SK-N-SH (cell line): ENCODE measurements around the gene NPAT.
A peak's percentile ranks its signal among the peaks of the same experiment; 100 is the strongest.

Experiments used
- EP300 ChIP-seq, 2 experiments: IDR thresholded peaks; 2 replicates each; pipeline versions ENCODE4 v1.4.0 to v1.6.1; 2012; ENCODE audit warnings: borderline replicate concordance in 1 of 2, low read depth in 1 of 2, low read length in 1 of 2
- GABPA ChIP-seq: IDR thresholded peaks from 2 replicates; pipeline ENCODE4 v1.4.0; 2012; ENCODE audit warnings: low read depth, mild to moderate bottlenecking
- JUND ChIP-seq: IDR thresholded peaks from 2 replicates; pipeline ENCODE4 v1.4.0; 2012
- NRF1 ChIP-seq: IDR thresholded peaks from 2 replicates; pipeline ENCODE4 v1.6.1; 2012; ENCODE audit warnings: low read depth, mild to moderate bottlenecking, low read length
- POLR2AphosphoS5 ChIP-seq: IDR thresholded peaks from 2 replicates; pipeline ENCODE4 v1.6.1; 2012; ENCODE audit warnings: low read depth, low read length
- REST ChIP-seq: IDR thresholded peaks from 2 replicates; pipeline ENCODE4 v1.6.1; 2012; ENCODE audit warnings: mild to moderate bottlenecking, low read depth, low read length, moderate library complexity
- RFX5 ChIP-seq: IDR thresholded peaks from 2 replicates; pipeline ENCODE4 v1.6.1; 2012; ENCODE audit warnings: mild to moderate bottlenecking, improper control_type of control experiment, low read length
- SIN3A ChIP-seq: IDR thresholded peaks from 2 replicates; pipeline ENCODE4 v1.6.1; 2012; ENCODE audit warnings: low read depth, mild to moderate bottlenecking, low read length, moderate library complexity, borderline replicate concordance
- SMC3 ChIP-seq: IDR thresholded peaks from 2 replicates; pipeline ENCODE4 v1.6.1; 2012; ENCODE audit warnings: low read depth, low read length, improper control_type of control experiment
- TAF1 ChIP-seq: IDR thresholded peaks from 2 replicates; pipeline ENCODE4 v1.6.1; 2012; ENCODE audit warnings: low read depth, mild to moderate bottlenecking, low read length, moderate library complexity, borderline replicate concordance
- TF ChIP-seq, protein P1 (sequence below): fragments of 200-600 bp; sonication (generic); IDR thresholded peaks from 2 replicates; pipeline ENCODE4 v1.6.1; 2017; ENCODE audit warnings: antibody characterized with exemption, mild to moderate bottlenecking, moderate library complexity
- TF ChIP-seq, protein P2 (sequence below): fragments of 150-350 bp; IDR thresholded peaks from 2 replicates; pipeline ENCODE4 v1.6.1; 2017; ENCODE audit warnings: antibody characterized with exemption, low read length, low read depth, borderline replicate concordance
- TF ChIP-seq, protein P3 (sequence below): IDR thresholded peaks from 2 replicates; pipeline ENCODE4; 2012

DNA sequence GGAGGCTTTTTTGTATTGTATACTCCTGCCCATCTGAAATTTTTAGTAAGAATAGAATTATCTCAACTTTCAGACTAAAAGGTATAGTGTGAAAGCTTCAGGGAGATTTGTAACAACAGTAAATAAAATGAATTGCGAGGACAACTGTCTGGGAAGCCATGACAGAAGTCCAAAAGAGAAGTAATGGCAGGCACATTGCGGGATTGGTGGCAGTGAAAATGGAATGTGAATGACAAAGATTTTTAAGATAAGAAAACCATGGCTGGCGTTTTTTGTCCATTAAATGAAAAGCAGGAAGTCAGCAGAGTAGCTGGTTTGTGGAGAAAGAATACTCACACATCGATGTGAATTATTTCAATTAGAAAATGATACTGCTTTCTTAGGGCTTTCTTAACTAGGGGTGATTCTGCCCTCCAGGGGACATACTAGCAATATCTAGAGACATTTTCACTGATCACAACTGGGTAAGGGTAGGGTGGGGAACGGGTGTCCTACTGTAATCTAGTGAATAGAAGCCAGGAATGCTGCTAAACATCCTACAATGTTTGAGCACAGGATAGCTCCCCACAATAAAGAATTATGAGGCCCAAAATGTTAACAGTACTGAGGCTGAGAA lies 1.6 kb downstream of the NPAT start:
- TF ChIP-seq NRF1 (no peak), GABPA (no peak), EP300 (IDR thresholded peaks at IDR 0.05; ENCODE audit: borderline replicate concordance in 1 of 2, low read depth in 1 of 2, low read length in 1 of 2) (no peak), SMC3 (no peak), REST (no peak), POLR2AphosphoS5 (no peak), TAF1 (no peak), SIN3A (no peak), JUND (no peak), RFX5 (no peak)
- TF ChIP-seq, protein P1, sequence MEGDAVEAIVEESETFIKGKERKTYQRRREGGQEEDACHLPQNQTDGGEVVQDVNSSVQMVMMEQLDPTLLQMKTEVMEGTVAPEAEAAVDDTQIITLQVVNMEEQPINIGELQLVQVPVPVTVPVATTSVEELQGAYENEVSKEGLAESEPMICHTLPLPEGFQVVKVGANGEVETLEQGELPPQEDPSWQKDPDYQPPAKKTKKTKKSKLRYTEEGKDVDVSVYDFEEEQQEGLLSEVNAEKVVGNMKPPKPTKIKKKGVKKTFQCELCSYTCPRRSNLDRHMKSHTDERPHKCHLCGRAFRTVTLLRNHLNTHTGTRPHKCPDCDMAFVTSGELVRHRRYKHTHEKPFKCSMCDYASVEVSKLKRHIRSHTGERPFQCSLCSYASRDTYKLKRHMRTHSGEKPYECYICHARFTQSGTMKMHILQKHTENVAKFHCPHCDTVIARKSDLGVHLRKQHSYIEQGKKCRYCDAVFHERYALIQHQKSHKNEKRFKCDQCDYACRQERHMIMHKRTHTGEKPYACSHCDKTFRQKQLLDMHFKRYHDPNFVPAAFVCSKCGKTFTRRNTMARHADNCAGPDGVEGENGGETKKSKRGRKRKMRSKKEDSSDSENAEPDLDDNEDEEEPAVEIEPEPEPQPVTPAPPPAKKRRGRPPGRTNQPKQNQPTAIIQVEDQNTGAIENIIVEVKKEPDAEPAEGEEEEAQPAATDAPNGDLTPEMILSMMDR, result peak; percentile 26
- TF ChIP-seq, protein P2, sequence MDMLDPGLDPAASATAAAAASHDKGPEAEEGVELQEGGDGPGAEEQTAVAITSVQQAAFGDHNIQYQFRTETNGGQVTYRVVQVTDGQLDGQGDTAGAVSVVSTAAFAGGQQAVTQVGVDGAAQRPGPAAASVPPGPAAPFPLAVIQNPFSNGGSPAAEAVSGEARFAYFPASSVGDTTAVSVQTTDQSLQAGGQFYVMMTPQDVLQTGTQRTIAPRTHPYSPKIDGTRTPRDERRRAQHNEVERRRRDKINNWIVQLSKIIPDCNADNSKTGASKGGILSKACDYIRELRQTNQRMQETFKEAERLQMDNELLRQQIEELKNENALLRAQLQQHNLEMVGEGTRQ, result no peak
- TF ChIP-seq, protein P3, sequence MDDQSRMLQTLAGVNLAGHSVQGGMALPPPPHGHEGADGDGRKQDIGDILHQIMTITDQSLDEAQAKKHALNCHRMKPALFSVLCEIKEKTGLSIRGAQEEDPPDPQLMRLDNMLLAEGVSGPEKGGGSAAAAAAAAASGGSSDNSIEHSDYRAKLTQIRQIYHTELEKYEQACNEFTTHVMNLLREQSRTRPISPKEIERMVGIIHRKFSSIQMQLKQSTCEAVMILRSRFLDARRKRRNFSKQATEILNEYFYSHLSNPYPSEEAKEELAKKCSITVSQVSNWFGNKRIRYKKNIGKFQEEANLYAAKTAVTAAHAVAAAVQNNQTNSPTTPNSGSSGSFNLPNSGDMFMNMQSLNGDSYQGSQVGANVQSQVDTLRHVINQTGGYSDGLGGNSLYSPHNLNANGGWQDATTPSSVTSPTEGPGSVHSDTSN, result no peak
